ENCODE results near the gene FCHSD2.

FCHSD2 gene

DNA sequence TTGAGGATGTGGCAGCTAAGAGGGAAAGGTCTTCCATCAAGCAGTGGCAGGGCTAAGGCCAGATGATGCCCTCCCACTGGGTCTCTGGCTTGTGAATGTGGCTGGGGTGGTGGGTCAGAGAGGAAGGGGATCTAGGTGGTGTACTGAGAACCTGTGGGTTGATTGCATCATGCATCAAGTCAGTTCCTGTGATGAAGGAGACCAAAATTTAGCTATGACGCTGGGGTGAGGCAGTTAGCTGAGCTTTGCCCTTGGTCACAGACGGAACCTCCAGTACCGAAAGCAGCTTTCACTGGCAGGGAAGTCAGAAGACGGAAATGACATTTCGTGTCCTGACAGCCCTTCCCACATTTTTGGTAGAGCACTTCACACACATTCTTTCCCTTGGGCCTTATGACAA lies 307.2 kb downstream of the FCHSD2 start:
- Histone ChIP-seq H3K79me2 (ENCODE audit: insufficient read depth, low read length) (no peaks in the 10 kb centered on the region), H3K27ac (ENCODE audit: low read length) (peak overlapping the region; percentile 39; the same call in 1 of the 2 replicates), H3K4me1 (ENCODE audit: insufficient read depth, low read length) (0 out of 2 replicates have a peak, but pooled peaks cover 3% of the 10 kb centered on the region), H3K9ac (ENCODE audit: low read depth, low read length) (no peak overlapping the region), H3K36me3 (ENCODE audit: insufficient read depth, low read length) (peaks cover 58% of the 10 kb centered on the region), H4K20me1 (ENCODE audit: insufficient read depth, low read length) (0 out of 2 replicates have a peak, but pooled peaks cover 3% of the 10 kb centered on the region), H3K4me2 (ENCODE audit: insufficient read depth, low read length) (no peak overlapping the region), H2AFZ (ENCODE audit: low read depth, low read length) (no peak overlapping the region), H3K27me3 (ENCODE audit: insufficient read depth, low read length, poor library complexity) (no peaks in the 10 kb centered on the region), H3K4me3 (ENCODE audit: low read depth in 1 of 2, low read length in 2 of 2) (no peak overlapping the region), H3K9me3 (ENCODE audit: insufficient read depth, low read length, severe bottlenecking) (no peaks in the 10 kb centered on the region)
- no peak for TF ChIP-seq EZH2 (IDR thresholded peaks at IDR 0.05; ENCODE audit: borderline replicate concordance, low read depth, low read length, severe bottlenecking)
- TF ChIP-seq, protein P1, sequence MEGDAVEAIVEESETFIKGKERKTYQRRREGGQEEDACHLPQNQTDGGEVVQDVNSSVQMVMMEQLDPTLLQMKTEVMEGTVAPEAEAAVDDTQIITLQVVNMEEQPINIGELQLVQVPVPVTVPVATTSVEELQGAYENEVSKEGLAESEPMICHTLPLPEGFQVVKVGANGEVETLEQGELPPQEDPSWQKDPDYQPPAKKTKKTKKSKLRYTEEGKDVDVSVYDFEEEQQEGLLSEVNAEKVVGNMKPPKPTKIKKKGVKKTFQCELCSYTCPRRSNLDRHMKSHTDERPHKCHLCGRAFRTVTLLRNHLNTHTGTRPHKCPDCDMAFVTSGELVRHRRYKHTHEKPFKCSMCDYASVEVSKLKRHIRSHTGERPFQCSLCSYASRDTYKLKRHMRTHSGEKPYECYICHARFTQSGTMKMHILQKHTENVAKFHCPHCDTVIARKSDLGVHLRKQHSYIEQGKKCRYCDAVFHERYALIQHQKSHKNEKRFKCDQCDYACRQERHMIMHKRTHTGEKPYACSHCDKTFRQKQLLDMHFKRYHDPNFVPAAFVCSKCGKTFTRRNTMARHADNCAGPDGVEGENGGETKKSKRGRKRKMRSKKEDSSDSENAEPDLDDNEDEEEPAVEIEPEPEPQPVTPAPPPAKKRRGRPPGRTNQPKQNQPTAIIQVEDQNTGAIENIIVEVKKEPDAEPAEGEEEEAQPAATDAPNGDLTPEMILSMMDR (IDR thresholded peaks at IDR 0.05; ENCODE audit: borderline replicate concordance, extremely low read depth, low read length, poor library complexity, severe bottlenecking) = no peak
- no peak for DNase-seq
- ATAC-seq (ENCODE audit: insufficient read depth, low read depth) = 0 out of 3 replicates have a peak, but pooled peaks have one; percentile 9

DNA sequence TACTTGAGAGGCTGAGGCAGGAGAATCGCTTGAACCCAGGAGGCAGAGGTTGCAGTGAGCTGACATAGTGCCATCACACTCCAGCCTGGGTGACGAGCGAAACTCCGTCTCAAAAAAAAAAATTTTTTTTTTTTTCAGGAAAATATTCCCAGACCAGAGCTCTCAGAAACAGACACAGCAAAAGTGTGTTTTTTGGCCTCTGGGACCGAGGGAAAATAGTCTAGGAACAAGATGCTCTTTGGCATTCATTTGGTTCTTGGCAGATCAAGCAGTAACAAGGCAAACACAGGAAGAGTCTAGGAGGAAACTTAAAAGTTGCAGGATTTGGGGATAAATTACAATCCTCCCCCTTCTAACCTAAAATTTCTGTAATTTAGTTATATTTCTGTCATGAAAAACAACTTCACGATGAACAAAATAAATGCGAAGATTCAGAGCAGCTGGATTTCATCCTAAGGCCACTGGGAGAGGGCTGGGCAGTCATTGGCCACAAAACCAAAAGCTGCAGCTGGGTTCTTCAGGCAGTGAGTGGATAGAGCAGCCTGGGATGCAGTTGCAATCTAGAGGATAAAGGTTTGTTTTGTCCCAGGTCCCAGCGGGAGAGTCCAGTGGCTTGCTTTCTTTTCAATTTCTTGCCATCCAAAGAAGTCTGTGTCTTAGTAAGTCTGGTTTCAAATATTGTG lies 308.2 kb downstream of the FCHSD2 start:
- no peak overlapping the region for H3K9ac ChIP-seq (ENCODE audit: low read depth, low read length)
- no peak for DNase-seq
- no peak for ATAC-seq (ENCODE audit: insufficient read depth, low read depth)
- no peaks in the 10 kb centered on the region for H3K9me3 ChIP-seq (ENCODE audit: insufficient read depth, low read length, severe bottlenecking)
- H3K36me3 ChIP-seq (ENCODE audit: insufficient read depth, low read length) = peaks cover 59% of the 10 kb centered on the region
- H3K4me1 ChIP-seq (ENCODE audit: insufficient read depth, low read length) = 0 out of 2 replicates have a peak, but pooled peaks cover 3% of the 10 kb centered on the region
- 0 out of 2 replicates have a peak, but pooled peaks cover 3% of the 10 kb centered on the region for H4K20me1 ChIP-seq (ENCODE audit: insufficient read depth, low read length)
- H3K4me2 ChIP-seq (ENCODE audit: insufficient read depth, low read length) = no peak overlapping the region
- no peak overlapping the region for H3K27ac ChIP-seq (ENCODE audit: low read length)
- H3K79me2 ChIP-seq (ENCODE audit: insufficient read depth, low read length) = no peaks in the 10 kb centered on the region
- H2AFZ ChIP-seq (ENCODE audit: low read depth, low read length) = no peak overlapping the region
- TF ChIP-seq EZH2 (IDR thresholded peaks at IDR 0.05; ENCODE audit: borderline replicate concordance, low read depth, low read length, severe bottlenecking) = no peak
- TF ChIP-seq, protein P1 (IDR thresholded peaks at IDR 0.05; ENCODE audit: borderline replicate concordance, extremely low read depth, low read length, poor library complexity, severe bottlenecking) = no peak
- H3K27me3 ChIP-seq (ENCODE audit: insufficient read depth, low read length, poor library complexity) = no peaks in the 10 kb centered on the region
- H3K4me3 ChIP-seq (ENCODE audit: low read depth in 1 of 2, low read length in 2 of 2) = no peak overlapping the region

DNA sequence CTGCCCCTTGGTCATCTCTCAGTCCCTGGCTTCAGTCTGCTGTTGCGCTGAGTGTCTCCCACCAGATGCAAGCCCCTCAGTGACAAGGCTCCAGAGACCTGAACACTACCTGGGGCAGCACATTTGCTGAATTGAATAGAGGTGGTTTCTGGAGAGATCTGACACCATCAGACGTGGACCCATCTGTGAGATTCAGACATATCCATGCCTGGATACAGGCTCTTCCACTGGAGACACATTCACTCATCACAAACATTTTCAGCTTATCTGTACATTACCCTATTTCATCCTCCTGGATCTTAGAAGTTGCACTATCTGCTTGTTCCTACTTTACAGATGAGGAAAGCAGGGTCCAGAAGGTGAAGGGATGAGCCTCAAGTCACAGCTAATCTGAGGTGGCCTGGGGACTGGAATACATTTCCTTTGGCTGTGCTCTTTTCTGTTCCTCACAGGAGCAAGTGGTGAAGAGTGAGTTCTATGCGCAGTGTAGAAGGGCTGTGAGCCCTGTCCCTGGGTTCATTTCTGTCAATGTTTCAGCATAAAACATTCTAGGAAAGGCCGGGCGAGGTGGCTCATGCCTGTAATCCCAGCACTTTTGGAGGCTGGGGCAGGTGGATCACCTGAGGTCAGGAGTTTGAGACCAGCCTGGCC lies 308.9 kb downstream of the FCHSD2 start:
- no peak overlapping the region for H3K4me2 ChIP-seq (ENCODE audit: insufficient read depth, low read length)
- no peak overlapping the region for H2AFZ ChIP-seq (ENCODE audit: low read depth, low read length)
- DNase-seq (no peak), ATAC-seq (ENCODE audit: insufficient read depth, low read depth) (no peak)
- no peak overlapping the region for H3K9ac ChIP-seq (ENCODE audit: low read depth, low read length)
- H3K36me3 ChIP-seq (ENCODE audit: insufficient read depth, low read length) = peaks cover 60% of the 10 kb centered on the region
- no peak overlapping the region for H3K4me3 ChIP-seq (ENCODE audit: low read depth in 1 of 2, low read length in 2 of 2)
- H3K79me2 ChIP-seq (ENCODE audit: insufficient read depth, low read length) = no peaks in the 10 kb centered on the region
- no peaks in the 10 kb centered on the region for H3K9me3 ChIP-seq (ENCODE audit: insufficient read depth, low read length, severe bottlenecking)
- H3K27me3 ChIP-seq (ENCODE audit: insufficient read depth, low read length, poor library complexity) = no peaks in the 10 kb centered on the region
- no peak for TF ChIP-seq EZH2 (IDR thresholded peaks at IDR 0.05; ENCODE audit: borderline replicate concordance, low read depth, low read length, severe bottlenecking)
- TF ChIP-seq, protein P1 (IDR thresholded peaks at IDR 0.05; ENCODE audit: borderline replicate concordance, extremely low read depth, low read length, poor library complexity, severe bottlenecking) = no peak
- H3K27ac ChIP-seq (ENCODE audit: low read length) = no peak overlapping the region
- 0 out of 2 replicates have a peak, but pooled peaks cover 3% of the 10 kb centered on the region for H3K4me1 ChIP-seq (ENCODE audit: insufficient read depth, low read length)
- H4K20me1 ChIP-seq (ENCODE audit: insufficient read depth, low read length) = 0 out of 2 replicates have a peak, but pooled peaks cover 3% of the 10 kb centered on the region

Measured in DND-41 (cell line).